Measurements from ENCODE around the gene GALNT2.

The GALNT2 gene

GRCh38 chr1:230284891-230285290 lies 217.9 kb downstream of the GALNT2 start:
- Histone ChIP-seq H3K27ac (no peak overlapping the region), H3K4me3 (no peak overlapping the region)
- no peak for DNase-seq (ENCODE audit: low spot score)
- TF ChIP-seq, protein P1, sequence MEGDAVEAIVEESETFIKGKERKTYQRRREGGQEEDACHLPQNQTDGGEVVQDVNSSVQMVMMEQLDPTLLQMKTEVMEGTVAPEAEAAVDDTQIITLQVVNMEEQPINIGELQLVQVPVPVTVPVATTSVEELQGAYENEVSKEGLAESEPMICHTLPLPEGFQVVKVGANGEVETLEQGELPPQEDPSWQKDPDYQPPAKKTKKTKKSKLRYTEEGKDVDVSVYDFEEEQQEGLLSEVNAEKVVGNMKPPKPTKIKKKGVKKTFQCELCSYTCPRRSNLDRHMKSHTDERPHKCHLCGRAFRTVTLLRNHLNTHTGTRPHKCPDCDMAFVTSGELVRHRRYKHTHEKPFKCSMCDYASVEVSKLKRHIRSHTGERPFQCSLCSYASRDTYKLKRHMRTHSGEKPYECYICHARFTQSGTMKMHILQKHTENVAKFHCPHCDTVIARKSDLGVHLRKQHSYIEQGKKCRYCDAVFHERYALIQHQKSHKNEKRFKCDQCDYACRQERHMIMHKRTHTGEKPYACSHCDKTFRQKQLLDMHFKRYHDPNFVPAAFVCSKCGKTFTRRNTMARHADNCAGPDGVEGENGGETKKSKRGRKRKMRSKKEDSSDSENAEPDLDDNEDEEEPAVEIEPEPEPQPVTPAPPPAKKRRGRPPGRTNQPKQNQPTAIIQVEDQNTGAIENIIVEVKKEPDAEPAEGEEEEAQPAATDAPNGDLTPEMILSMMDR (IDR thresholded peaks at IDR 0.05): no peak

DNA sequence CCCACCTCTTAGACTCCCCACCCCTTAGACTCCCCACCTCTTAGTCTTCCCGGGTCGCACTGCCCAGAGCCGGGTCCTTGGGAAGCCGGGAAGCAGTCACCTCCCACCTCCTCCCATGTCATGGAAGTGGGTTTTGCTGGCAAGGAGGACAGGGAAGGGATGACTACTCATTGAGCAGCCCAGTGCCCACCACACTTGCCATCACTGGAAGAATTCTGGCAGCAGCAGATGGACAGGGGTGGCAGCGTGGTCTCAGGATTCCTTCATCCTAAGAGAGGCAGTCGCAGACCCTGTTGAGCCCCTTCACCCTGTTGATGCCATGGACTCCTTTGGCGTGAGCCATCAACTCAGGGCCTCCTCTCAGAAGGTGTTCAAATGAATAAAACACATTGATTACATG lies 218.3 kb downstream of the GALNT2 start:
- DNase-seq (ENCODE audit: low spot score): no peak
- Histone ChIP-seq H3K27ac (no peak overlapping the region), H3K4me3 (no peak overlapping the region)
- TF ChIP-seq, protein P1 (IDR thresholded peaks at IDR 0.05): no peak

DNA sequence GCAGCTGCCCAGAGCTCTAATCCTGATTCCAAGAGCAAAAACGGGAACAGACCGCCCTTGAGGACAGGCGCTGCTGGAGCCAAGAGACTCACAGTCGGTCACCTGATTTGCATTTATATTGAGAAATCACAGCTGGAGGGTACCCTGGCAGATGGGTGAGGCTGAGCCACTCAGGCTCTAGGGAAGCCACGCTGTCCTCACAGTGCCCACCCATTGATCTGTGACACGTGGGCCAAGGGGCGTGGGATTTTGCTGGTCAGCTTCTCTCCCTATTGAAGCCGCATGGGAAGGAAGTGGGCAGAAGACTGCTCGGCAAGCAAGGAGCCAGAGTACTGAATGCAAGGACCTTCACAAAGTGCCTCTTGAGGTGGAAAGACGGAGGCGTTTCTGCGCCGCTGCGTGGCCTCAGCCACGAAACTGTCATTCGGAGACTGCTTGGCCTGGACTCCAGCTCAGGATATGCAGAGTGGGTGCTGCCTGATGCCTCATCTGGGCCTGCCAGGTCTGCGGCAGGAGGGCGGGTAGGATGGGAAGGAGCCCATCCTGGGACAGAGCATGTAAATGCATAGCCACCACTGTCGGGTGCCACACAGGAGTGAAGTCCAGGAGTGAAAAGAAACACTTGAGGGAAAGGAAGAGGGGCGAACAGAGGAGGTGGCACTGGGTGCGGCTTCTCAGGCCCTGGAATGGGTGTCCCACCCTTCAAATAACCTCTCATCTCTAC lies 219.3 kb downstream of the GALNT2 start:
- H3K27ac ChIP-seq: no peak overlapping the region
- TF ChIP-seq, protein P1 (IDR thresholded peaks at IDR 0.05): no peak
- DNase-seq (ENCODE audit: low spot score): no peak
- no peak overlapping the region for H3K4me3 ChIP-seq

DNA sequence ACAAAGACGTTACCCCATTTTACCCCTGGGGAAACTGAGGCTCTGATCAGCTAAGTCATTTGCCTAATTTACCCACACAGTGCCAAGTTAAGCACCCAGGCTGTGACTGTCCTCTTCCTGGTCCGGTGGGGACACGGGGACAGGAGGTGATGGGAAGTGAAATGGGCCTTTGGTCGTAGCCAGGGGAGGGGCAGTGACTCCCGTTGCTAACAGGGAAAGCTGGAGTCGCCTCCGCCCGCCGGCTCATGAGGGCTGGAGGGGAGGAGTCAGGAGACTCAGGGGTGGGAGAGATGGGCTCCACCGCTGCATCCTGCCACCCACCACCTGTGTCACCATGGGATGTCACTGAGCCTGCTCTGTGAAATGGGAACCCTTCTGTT lies 219.8 kb downstream of the GALNT2 start:
- Histone ChIP-seq H3K27ac (no peak overlapping the region), H3K4me3 (no peak overlapping the region)
- no peak for DNase-seq (ENCODE audit: low spot score)
- TF ChIP-seq, protein P1 (IDR thresholded peaks at IDR 0.05): no peak

- TF ChIP-seq, protein P1 (IDR thresholded peaks at IDR 0.05): no peak
- no peak overlapping the region for H3K4me3 ChIP-seq
- no peak overlapping the region for H3K27ac ChIP-seq
- DNase-seq (ENCODE audit: low spot score): no peak
Observed at GRCh38 chr1:230287674-230288315, 220.8 kb downstream of the GALNT2 start.

DNA sequence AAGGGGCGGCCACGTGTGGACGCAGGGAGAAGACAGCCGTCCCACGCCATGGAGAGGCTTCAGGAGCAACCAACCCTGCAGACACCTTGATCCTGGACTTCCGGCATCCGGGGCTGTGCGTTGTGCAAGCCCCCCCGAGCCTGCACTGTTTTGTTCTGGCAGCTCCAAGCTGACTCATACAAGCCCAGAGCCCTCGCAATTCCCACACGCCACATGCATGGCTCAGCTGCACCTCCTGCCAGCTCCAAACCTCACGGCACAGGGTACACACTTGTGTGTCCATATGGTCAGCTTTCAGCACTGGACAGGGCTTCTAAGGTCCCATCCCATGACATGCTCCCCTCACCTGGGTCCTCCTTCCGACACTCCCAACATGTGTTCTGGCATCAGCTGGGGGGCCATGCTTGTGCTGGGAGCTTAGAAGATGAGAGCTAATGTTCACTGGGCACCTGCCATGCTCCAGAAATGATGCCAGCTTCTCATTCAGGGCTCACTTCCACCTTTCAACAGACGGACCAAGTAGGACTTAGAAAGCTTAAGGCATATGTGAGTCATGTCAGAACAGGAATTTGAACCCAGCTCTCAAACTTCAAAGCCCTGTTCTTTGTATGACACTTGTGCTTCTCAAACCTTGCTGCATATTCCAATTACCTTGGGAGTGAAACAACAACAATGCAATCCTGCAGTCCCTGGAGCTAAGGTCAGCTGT lies 221.8 kb downstream of the GALNT2 start:
- Histone ChIP-seq H3K4me3 (no peak overlapping the region), H3K27ac (no peak overlapping the region)
- TF ChIP-seq, protein P1 (IDR thresholded peaks at IDR 0.05): no peak
- no peak for DNase-seq (ENCODE audit: low spot score)
